Smooth muscle cell (in vitro differentiated cells): ENCODE measurements around the gene PRPF6. TPM values are rescaled to one million over a fixed set of nuclear protein-coding genes. Genes with fewer than 3 reads are reported as not detected.

Experiments used
- DNase-seq: peaks from one replicate; lab custom pipeline; 2025; ENCODE audit not compliant: unreplicated experiment; lab: John Stamatoyannopoulos, UW
- H2AFZ ChIP-seq: fragments of 200-600 bp; sonication (generic); 2 replicates; pipeline ENCODE4 v1.6.0; 2016; ENCODE audit warnings: antibody characterized with exemption, low read depth, mild to moderate bottlenecking
- H3F3A ChIP-seq: fragments of 200-600 bp; sonication (generic); 2 replicates; pipeline ENCODE4 v1.6.0; 2017; ENCODE audit warnings: antibody characterized with exemption, low read depth
- H3K27ac ChIP-seq: fragments of 200-600 bp; sonication (generic); 2 replicates; pipeline ENCODE4 v1.5.1; 2016; ENCODE audit warnings: low read depth, mild to moderate bottlenecking
- H3K27me3 ChIP-seq: fragments of 200-600 bp; sonication (generic); 2 replicates; pipeline ENCODE4 v1.6.1; 2016; ENCODE audit warnings: low read depth, mild to moderate bottlenecking
- H3K36me3 ChIP-seq: fragments of 200-600 bp; sonication (generic); 2 replicates; pipeline ENCODE4 v1.5.1; 2016; ENCODE audit warnings: low read depth
- H3K4me1 ChIP-seq: fragments of 200-600 bp; sonication (generic); 2 replicates; pipeline ENCODE4 v1.5.1; 2016; ENCODE audit warnings: low read depth
- H3K4me2 ChIP-seq: fragments of 200-600 bp; sonication (generic); 2 replicates; pipeline ENCODE4 v1.6.0; 2016; ENCODE audit warnings: mild to moderate bottlenecking
- H3K4me3 ChIP-seq: fragments of 200-600 bp; sonication (generic); 2 replicates; pipeline ENCODE4 v1.5.1; 2016; ENCODE audit warnings: mild to moderate bottlenecking
- H3K79me2 ChIP-seq: fragments of 200-600 bp; sonication (generic); 2 replicates; pipeline ENCODE4 v1.6.0; 2016; ENCODE audit warnings: low read depth, mild to moderate bottlenecking
- H3K9ac ChIP-seq: fragments of 200-600 bp; sonication (generic); 2 replicates; pipeline ENCODE4 v1.6.0; 2016; ENCODE audit warnings: low read depth
- H3K9me3 ChIP-seq: fragments of 200-600 bp; sonication (generic); replicated peaks from 2 replicates; pipeline ENCODE4 v1.5.1; 2016; ENCODE audit warnings: low read depth
- H4K20me1 ChIP-seq: fragments of 200-600 bp; sonication (generic); 2 replicates; pipeline ENCODE4 v1.6.0; 2016; ENCODE audit warnings: low read depth
- WGBS: methylation state at CpG from one replicate; pipeline ENCODE4 v1.1.7; 2016; ENCODE audit warnings: low lambda C conversion rate; 5-methylcytosine and 5-hydroxymethylcytosine counted together
- polyA plus RNA-seq: library from polyadenylated mRNA; unstranded; fragments of >200 nt; fragmentation: Nextera tagmentation; extraction: Ambion mirVana; gene quantifications from 2 replicates; pipeline ENCODE4 v1.2.1, GENCODE V29; 2016
- total RNA-seq: library from RNA; depleted of rRNA; stranded (reverse); fragments of >200 nt; gene quantifications from 2 replicates; pipeline ENCODE4 v1.2.3, GENCODE V29; 2014
- TF ChIP-seq, protein P1 (sequence below): fragments of 200-600 bp; sonication (generic); IDR thresholded peaks from 2 replicates; pipeline ENCODE4 v1.5.1; 2017; ENCODE audit warnings: borderline replicate concordance, mild to moderate bottlenecking, antibody characterized with exemption; ENCODE audit not compliant: insufficient read depth, poor library complexity, severe bottlenecking

Gene PRPF6, protein sequence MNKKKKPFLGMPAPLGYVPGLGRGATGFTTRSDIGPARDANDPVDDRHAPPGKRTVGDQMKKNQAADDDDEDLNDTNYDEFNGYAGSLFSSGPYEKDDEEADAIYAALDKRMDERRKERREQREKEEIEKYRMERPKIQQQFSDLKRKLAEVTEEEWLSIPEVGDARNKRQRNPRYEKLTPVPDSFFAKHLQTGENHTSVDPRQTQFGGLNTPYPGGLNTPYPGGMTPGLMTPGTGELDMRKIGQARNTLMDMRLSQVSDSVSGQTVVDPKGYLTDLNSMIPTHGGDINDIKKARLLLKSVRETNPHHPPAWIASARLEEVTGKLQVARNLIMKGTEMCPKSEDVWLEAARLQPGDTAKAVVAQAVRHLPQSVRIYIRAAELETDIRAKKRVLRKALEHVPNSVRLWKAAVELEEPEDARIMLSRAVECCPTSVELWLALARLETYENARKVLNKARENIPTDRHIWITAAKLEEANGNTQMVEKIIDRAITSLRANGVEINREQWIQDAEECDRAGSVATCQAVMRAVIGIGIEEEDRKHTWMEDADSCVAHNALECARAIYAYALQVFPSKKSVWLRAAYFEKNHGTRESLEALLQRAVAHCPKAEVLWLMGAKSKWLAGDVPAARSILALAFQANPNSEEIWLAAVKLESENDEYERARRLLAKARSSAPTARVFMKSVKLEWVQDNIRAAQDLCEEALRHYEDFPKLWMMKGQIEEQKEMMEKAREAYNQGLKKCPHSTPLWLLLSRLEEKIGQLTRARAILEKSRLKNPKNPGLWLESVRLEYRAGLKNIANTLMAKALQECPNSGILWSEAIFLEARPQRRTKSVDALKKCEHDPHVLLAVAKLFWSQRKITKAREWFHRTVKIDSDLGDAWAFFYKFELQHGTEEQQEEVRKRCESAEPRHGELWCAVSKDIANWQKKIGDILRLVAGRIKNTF
- 33.3 and 36.5 TPM in 2 replicates for total RNA-seq
- 51.2 and 55.2 TPM in 2 replicates for polyA plus RNA-seq

DNA sequence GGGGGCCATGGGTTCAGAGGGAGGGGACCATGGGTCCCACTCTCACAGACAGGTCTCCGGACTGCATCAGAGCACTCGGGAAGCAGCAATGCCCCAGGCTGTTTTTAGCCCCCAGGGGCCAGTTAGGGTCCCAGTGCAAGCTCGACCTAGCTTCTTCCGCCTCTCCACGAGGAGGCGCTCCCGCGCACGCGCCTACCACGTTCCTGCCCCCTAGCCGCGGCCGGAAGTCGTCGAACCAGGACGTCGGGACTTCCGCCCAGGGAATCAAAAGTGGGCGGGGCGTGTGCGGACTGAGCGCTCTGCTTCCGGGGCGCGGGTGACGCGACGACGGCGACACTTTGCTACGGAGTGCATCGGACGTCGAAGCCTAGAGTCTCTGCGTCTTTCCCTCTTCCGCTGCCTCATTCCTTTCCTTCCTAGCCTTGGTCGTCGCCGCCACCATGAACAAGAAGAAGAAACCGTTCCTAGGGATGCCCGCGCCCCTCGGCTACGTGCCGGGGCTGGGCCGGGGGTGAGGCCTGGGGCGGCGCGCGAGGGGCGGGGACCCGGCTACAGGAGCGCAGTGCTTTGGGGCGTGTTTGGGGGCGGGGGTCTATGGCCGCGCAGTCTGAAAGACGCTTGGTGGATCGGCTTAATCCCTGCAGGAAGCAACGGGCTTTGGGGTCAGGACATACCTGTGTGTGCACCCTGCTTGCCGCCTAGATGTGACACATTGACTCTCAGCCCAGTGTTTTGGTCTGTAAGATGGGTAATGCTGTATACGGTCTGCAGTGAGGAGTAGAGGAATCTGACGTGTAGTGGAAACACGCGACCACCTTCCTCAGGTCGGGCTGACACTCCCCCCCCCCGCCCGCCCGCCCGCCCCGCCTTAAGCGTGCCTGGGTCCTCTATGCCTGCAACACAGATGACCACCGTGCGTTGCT, at the start of gene PRPF6:
TSS of gene PRPF6 (plus strand) at position 327 of the 923 bp plus-strand sequence. CDS start at position 441, 114 bp downstream.
- H3K79me2 ChIP-seq: peaks cover 17% of the 10 kb centered on the region
- peaks cover 16% of the 10 kb centered on the region for H3K4me1 ChIP-seq
- no peaks in the 10 kb centered on the region for H3K9me3 ChIP-seq
- peak within 1 kb of the TSS; percentile 90 for H3K9ac ChIP-seq
- peak within 1 kb of the TSS; percentile 96 for H2AFZ ChIP-seq
- peaks cover 10% of the 10 kb centered on the region for H3K36me3 ChIP-seq
- peak; percentile 67 for DNase-seq
- H3K4me2 ChIP-seq: peak within 1 kb of the TSS; percentile 96
- H3K4me3 ChIP-seq: peak within 1 kb of the TSS; percentile 97
- H3K27ac ChIP-seq: peak within 1 kb of the TSS; percentile 82
- no peaks in the 10 kb centered on the region for H3K27me3 ChIP-seq
- 2% methylated on average over 55 of the region's 75 CpGs for WGBS
- H3F3A ChIP-seq: no peaks in the 10 kb centered on the region
- TF ChIP-seq, protein P1, sequence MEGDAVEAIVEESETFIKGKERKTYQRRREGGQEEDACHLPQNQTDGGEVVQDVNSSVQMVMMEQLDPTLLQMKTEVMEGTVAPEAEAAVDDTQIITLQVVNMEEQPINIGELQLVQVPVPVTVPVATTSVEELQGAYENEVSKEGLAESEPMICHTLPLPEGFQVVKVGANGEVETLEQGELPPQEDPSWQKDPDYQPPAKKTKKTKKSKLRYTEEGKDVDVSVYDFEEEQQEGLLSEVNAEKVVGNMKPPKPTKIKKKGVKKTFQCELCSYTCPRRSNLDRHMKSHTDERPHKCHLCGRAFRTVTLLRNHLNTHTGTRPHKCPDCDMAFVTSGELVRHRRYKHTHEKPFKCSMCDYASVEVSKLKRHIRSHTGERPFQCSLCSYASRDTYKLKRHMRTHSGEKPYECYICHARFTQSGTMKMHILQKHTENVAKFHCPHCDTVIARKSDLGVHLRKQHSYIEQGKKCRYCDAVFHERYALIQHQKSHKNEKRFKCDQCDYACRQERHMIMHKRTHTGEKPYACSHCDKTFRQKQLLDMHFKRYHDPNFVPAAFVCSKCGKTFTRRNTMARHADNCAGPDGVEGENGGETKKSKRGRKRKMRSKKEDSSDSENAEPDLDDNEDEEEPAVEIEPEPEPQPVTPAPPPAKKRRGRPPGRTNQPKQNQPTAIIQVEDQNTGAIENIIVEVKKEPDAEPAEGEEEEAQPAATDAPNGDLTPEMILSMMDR: peak; percentile 78
- H4K20me1 ChIP-seq: peaks cover 6% of the 10 kb centered on the region

DNA sequence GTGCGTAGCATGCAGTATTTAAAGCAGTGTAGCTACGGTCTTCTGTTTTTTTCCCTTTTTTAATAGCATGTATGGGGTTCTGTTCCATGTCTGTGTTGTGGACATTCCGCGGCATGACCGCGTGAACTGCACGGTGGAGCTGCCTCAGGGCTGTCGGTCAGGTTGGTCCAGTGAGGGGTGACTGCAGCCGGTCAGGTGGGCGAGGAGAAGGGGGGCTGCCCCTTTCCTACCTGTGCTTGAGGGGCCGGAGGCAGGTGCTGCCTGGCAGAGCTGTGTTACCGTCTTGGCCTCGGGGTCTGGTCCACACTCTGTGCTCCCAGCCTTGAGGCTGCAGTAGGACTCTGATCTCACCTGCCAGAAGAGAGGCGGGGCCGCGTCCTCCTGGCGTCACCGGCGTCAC, 49.2 kb upstream of the PRPF6 start:
- Histone ChIP-seq H4K20me1 (peaks cover 79% of the 10 kb centered on the region), H2AFZ (no peak overlapping the region), H3K4me2 (no peak overlapping the region), H3K79me2 (peaks cover 8% of the 10 kb centered on the region), H3K9ac (no peak overlapping the region), H3K27ac (no peak overlapping the region), H3F3A (no peaks in the 10 kb centered on the region), H3K9me3 (no peaks in the 10 kb centered on the region), H3K27me3 (no peaks in the 10 kb centered on the region), H3K36me3 (no peaks in the 10 kb centered on the region), H3K4me1 (no peaks in the 10 kb centered on the region), H3K4me3 (no peak overlapping the region)
- TF ChIP-seq, protein P1: no peak
- 98% methylated on average over 19 of the region's 19 CpGs for WGBS
- no peak for DNase-seq

DNA sequence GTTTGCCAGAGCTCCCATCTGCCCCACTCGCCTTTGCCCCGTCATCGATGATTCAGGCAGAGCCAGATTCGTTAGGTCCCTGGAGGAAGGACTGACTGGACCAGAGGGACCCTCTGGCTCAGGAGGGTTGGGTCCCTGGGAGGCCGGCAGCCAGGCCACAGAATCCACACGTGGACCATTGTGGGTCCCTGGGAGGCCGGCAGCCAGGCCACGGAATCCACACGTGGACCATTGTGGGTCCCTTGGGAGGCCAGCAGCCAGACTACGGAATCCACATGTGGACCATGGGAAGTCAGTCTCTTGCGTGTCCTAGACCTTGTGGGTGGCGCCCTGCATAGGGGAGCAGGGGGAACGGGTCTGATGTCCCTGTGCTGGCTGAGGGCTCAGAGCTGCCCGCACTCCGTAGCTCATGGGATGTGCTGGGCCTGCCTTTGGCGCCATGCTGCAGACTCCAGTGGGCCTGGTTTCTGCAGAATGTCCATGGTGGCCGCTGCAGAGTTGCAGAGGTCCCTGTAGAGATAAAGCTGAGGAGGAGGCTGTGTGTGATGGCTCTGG, 48.2 kb upstream of the PRPF6 start:
- H3K27me3 ChIP-seq: no peaks in the 10 kb centered on the region
- peaks cover 79% of the 10 kb centered on the region for H4K20me1 ChIP-seq
- H2AFZ ChIP-seq: no peak overlapping the region
- peaks cover 3% of the 10 kb centered on the region for H3K79me2 ChIP-seq
- no peaks in the 10 kb centered on the region for H3K36me3 ChIP-seq
- H3K27ac ChIP-seq: no peak overlapping the region
- H3K9ac ChIP-seq: no peak overlapping the region
- no peak overlapping the region for H3K4me3 ChIP-seq
- TF ChIP-seq, protein P1: no peak
- H3K4me2 ChIP-seq: no peak overlapping the region
- DNase-seq: no peak
- H3K9me3 ChIP-seq: no peaks in the 10 kb centered on the region
- H3K4me1 ChIP-seq: no peaks in the 10 kb centered on the region
- 96% methylated on average over 17 of the region's 17 CpGs for WGBS
- H3F3A ChIP-seq: peaks cover 2% of the 10 kb centered on the region
